ENCODE data around the gene NEDD4. TPM values are rescaled to one million over a fixed set of nuclear protein-coding genes. Genes with fewer than 3 reads are reported as not detected.

NEDD4 gene
- total and polyA plus RNA-seq, 4 donors = 3.5 to 22.0 (median 7.7) TPM

DNA sequence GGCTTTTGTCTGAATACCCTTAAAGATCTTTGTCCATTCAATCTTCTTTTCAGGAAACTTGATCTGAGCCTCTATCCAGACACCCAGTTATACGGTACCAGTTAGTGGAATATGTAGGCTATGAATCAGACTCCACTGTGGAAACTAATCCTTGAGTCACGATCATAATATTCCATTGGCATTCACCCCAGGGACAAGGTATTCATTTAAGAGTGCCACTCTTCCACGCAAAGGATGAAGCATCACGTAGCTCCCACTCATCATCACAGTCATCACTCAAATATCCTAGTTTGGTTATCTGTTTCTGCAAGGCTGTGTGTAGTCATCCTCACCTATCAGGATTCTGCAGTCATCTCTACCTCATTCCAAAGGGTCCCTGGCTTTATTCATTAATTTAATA, 85.6 kb downstream of the NEDD4 start:
- ATAC-seq (ENCODE audit: insufficient read depth, low FRiP score) = peak; percentile 19
- 87 to 95% methylated on average over 4 of the region's 4 CpGs for whole genome bisulfite sequencing, 2 donors
- Histone ChIP-seq H3K9ac (ENCODE audit: insufficient read depth in 1 of 2, low read length in 2 of 2) (no peak overlapping the region), H3K4me1 (ENCODE audit: control insufficient read depth in 5 of 5, insufficient read depth in 5 of 5, low read length in 5 of 5) (no peaks in the 10 kb centered on the region), H3K36me3 (ENCODE audit: control insufficient read depth in 4 of 4, insufficient read depth in 4 of 4, low read length in 4 of 4) (peaks cover 0 to 2% (median 0%) of the 10 kb centered on the region in 4 donors), H3K27ac (ENCODE audit: low read depth in 1 of 2, low read length in 1 of 2) (no peak overlapping the region), H3K9me3 (ENCODE audit: control insufficient read depth in 4 of 4, insufficient read depth in 3 of 4, low read length in 3 of 4) (no peaks in the 10 kb centered on the region), H3K27me3 (ENCODE audit: control insufficient read depth in 3 of 3, insufficient read depth in 3 of 3, low read length in 2 of 3) (no peaks in the 10 kb centered on the region), H3K4me3 (no peak overlapping the region)
- DNase-seq = no peak
- TF ChIP-seq, protein P1, sequence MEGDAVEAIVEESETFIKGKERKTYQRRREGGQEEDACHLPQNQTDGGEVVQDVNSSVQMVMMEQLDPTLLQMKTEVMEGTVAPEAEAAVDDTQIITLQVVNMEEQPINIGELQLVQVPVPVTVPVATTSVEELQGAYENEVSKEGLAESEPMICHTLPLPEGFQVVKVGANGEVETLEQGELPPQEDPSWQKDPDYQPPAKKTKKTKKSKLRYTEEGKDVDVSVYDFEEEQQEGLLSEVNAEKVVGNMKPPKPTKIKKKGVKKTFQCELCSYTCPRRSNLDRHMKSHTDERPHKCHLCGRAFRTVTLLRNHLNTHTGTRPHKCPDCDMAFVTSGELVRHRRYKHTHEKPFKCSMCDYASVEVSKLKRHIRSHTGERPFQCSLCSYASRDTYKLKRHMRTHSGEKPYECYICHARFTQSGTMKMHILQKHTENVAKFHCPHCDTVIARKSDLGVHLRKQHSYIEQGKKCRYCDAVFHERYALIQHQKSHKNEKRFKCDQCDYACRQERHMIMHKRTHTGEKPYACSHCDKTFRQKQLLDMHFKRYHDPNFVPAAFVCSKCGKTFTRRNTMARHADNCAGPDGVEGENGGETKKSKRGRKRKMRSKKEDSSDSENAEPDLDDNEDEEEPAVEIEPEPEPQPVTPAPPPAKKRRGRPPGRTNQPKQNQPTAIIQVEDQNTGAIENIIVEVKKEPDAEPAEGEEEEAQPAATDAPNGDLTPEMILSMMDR (IDR thresholded peaks at IDR 0.05; ENCODE audit: control extremely low read depth, extremely low read depth) = no peak

DNA sequence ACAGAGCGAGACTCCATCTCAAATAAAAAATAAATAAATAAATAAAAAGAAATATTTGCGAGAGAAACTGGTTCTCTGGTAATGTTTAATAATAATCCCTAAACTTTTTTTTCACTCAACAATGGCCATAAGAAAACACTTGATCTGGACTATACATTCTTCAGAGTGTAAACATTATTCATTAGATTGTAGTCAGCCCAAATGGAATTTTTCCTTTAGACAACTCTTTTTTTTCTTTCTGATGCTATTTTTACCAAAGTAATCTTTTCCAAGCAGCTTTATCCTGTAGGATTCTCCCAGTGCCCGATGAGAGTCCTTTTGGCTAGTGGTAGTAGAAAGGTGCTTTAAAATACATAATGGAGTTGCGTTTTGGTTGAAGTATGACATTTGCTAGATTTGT, 90.4 kb downstream of the NEDD4 start:
- Histone ChIP-seq H3K36me3 (ENCODE audit: control insufficient read depth in 4 of 4, insufficient read depth in 4 of 4, low read length in 4 of 4) (peaks cover 0 to 2% (median 0%) of the 10 kb centered on the region in 4 donors), H3K4me3 (no peak overlapping the region), H3K4me1 (ENCODE audit: control insufficient read depth in 5 of 5, insufficient read depth in 5 of 5, low read length in 5 of 5) (no peaks in the 10 kb centered on the region), H3K27me3 (ENCODE audit: control insufficient read depth in 3 of 3, insufficient read depth in 3 of 3, low read length in 2 of 3) (no peaks in the 10 kb centered on the region), H3K27ac (ENCODE audit: low read depth in 1 of 2, low read length in 1 of 2) (no peak overlapping the region), H3K9ac (ENCODE audit: insufficient read depth in 1 of 2, low read length in 2 of 2) (no peak overlapping the region), H3K9me3 (ENCODE audit: control insufficient read depth in 4 of 4, insufficient read depth in 3 of 4, low read length in 3 of 4) (no peaks in the 10 kb centered on the region)
- DNase-seq = no peak
- TF ChIP-seq, protein P1 (IDR thresholded peaks at IDR 0.05; ENCODE audit: control extremely low read depth, extremely low read depth) = no peak
- WGBS, 2 donors = 89 to 91% methylated on average over 4 of the region's 4 CpGs
- no peak for ATAC-seq (ENCODE audit: insufficient read depth, low FRiP score)

DNA sequence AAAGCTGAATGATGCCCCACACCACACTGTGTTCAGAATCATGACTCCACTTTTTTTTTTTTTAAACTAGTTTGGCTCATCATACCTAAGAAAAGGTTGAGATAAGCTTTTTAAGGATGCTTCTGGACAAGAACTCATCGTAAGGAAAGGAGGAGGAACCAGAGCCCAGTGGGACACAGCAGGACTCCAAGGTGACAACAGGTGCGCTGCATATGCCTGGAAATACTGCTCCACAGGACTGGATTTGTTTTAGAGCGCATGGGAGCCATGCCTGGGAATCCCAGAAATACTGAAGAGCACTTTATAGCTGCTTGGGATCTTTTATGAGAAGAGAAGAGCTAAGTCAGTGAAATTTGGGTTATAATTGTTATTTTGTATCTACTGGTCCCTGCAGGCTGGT, 93.4 kb downstream of the NEDD4 start:
- no peak for DNase-seq
- H3K27me3 ChIP-seq (ENCODE audit: control insufficient read depth in 3 of 3, insufficient read depth in 3 of 3, low read length in 2 of 3) = no peaks in the 10 kb centered on the region
- ATAC-seq (ENCODE audit: insufficient read depth, low FRiP score) = no peak
- 94% methylated on average over 3 of the region's 3 CpGs for WGBS, 2 donors
- peaks cover 0 to 2% (median 0%) of the 10 kb centered on the region in 4 donors for H3K36me3 ChIP-seq (ENCODE audit: control insufficient read depth in 4 of 4, insufficient read depth in 4 of 4, low read length in 4 of 4)
- no peaks in the 10 kb centered on the region for H3K4me1 ChIP-seq (ENCODE audit: control insufficient read depth in 5 of 5, insufficient read depth in 5 of 5, low read length in 5 of 5)
- H3K9me3 ChIP-seq (ENCODE audit: control insufficient read depth in 4 of 4, insufficient read depth in 3 of 4, low read length in 3 of 4) = no peaks in the 10 kb centered on the region
- TF ChIP-seq, protein P1 (IDR thresholded peaks at IDR 0.05; ENCODE audit: control extremely low read depth, extremely low read depth) = no peak
- H3K4me3 ChIP-seq = no peak overlapping the region
- H3K9ac ChIP-seq (ENCODE audit: insufficient read depth in 1 of 2, low read length in 2 of 2) = no peak overlapping the region
- no peak overlapping the region for H3K27ac ChIP-seq (ENCODE audit: low read depth in 1 of 2, low read length in 1 of 2)

DNA sequence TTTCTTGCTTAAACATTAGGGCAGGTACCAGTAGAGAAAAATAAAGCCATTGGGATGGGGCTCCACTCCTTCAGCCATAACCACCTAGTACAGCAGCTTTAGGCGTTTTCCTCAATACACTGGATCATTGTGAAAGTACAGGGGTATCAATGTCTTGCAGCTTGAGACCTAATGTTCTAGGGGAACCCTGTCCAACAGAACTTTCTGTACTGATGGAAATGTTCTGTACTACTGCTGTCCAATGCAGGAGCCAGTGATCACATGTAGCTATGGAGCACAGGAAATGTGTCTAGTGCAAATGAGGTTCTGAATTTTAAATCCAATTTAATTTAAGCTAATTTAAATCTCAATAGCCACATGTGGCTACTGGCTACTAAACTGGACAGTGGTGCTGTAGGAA, 93.9 kb downstream of the NEDD4 start:
- H3K9me3 ChIP-seq (ENCODE audit: control insufficient read depth in 4 of 4, insufficient read depth in 3 of 4, low read length in 3 of 4) = no peaks in the 10 kb centered on the region
- no peaks in the 10 kb centered on the region for H3K4me1 ChIP-seq (ENCODE audit: control insufficient read depth in 5 of 5, insufficient read depth in 5 of 5, low read length in 5 of 5)
- DNase-seq = no peak
- 98 to 100% methylated on average over 1 of the region's 1 CpG for WGBS, 2 donors
- H3K36me3 ChIP-seq (ENCODE audit: control insufficient read depth in 4 of 4, insufficient read depth in 4 of 4, low read length in 4 of 4) = peaks cover 0 to 2% (median 0%) of the 10 kb centered on the region in 4 donors
- TF ChIP-seq, protein P1 (IDR thresholded peaks at IDR 0.05; ENCODE audit: control extremely low read depth, extremely low read depth) = no peak
- H3K9ac ChIP-seq (ENCODE audit: insufficient read depth in 1 of 2, low read length in 2 of 2) = no peak overlapping the region
- H3K27me3 ChIP-seq (ENCODE audit: control insufficient read depth in 3 of 3, insufficient read depth in 3 of 3, low read length in 2 of 3) = no peaks in the 10 kb centered on the region
- no peak overlapping the region for H3K4me3 ChIP-seq
- no peak for ATAC-seq (ENCODE audit: insufficient read depth, low FRiP score)
- H3K27ac ChIP-seq (ENCODE audit: low read depth in 1 of 2, low read length in 1 of 2) = no peak overlapping the region
